ENCODE measurements around the gene MEF2A.

GRCh38 chr15:99656205-99656604 lies 90.4 kb downstream of the MEF2A start:
- TF ChIP-seq POLR2A (IDR thresholded peaks at IDR 0.05; ENCODE audit: low read depth, low read length) = no peak
- TF ChIP-seq POLR2AphosphoS5 (IDR thresholded peaks at IDR 0.05; ENCODE audit: low read depth, low read length) = no peak
